Mucosa of rectum (tissue), 2 donors: ENCODE measurements around the gene PNPLA6.

Experiments used
- H3K27ac ChIP-seq, 2 donors: one replicate each; pipeline ENCODE4 v1.7.0; 2013; ENCODE audit warnings: inconsistent platforms in 2 of 2, low read depth in 2 of 2, low read length in 2 of 2
- H3K27me3 ChIP-seq, 2 donors: one replicate each; pipeline ENCODE4 v1.7.0; 2013; ENCODE audit warnings: low read length in 2 of 2; ENCODE audit not compliant: control insufficient read depth in 2 of 2, insufficient read depth in 2 of 2
- H3K36me3 ChIP-seq, 2 donors: one replicate each; pipeline ENCODE4 v1.7.0; 2013; ENCODE audit warnings: low read length in 2 of 2; ENCODE audit not compliant: control insufficient read depth in 2 of 2, insufficient read depth in 2 of 2
- H3K4me1 ChIP-seq, 2 donors: one replicate each; pipeline ENCODE4 v1.7.0; 2013; ENCODE audit warnings: low read length in 2 of 2, mild to moderate bottlenecking in 1 of 2; ENCODE audit not compliant: control insufficient read depth in 2 of 2, insufficient read depth in 2 of 2
- H3K4me3 ChIP-seq, 2 donors: one replicate each; pipeline ENCODE4 v1.7.0; 2013; ENCODE audit warnings: low read length in 2 of 2
- H3K9ac ChIP-seq, 2 donors: one replicate each; pipeline ENCODE4 v1.7.0; 2013; ENCODE audit warnings: low read length in 2 of 2, low read depth in 1 of 2, mild to moderate bottlenecking in 1 of 2
- H3K9me3 ChIP-seq, 2 donors: one replicate each; pipeline ENCODE4 v1.7.0; 2013; ENCODE audit warnings: low read length in 2 of 2; ENCODE audit not compliant: control insufficient read depth in 2 of 2
- donor health status: healthy.
- donor health status: Normal muscosa, but diverticular disease.

Gene PNPLA6

DNA sequence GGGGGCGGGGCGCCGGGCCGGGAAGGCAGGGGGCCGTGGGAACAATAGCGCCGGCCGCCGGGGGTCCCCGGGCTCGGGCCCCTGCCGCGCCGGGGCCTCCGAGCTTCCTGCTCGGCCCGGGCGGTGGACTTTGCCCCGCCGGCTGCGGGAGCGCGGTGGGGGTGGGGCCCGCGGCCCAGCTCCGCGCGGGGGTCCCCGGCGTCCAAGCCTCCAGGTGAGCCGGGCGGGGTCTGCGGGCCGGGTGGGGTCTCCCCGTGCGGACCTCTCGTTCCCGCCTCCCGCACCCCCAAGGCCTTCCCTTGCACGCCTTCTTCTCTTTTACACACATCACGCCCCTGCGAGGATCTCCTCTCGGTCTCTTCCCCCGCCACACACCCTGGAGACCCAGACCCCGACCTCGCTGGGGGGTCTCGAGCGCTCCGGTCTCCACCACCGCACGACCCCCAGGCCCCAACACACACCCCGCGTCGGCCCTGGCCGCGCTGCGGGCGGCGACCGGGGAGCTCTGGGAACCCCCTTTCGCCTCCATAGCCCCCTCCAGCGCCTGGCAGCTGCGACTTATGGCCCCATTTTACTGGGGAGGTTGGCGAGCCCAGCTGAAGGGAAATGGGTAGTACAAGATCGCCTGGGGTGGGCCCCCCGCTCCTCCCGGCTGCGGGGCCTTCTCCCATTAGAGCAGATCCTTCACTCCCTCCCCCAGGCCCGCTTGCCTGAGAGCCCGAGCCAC is 60.9 kb downstream of the PNPLA6 start:
- Histone ChIP-seq H3K9ac (peak overlapping the region in 1 of 2 donors; percentile 65), H3K4me1 (peaks cover 5% of the 10 kb centered on the region in 2 donors), H3K36me3 (peaks cover 0 to 2% of the 10 kb centered on the region in 2 donors), H3K9me3 (no peaks in the 10 kb centered on the region), H3K27ac (peak overlapping the region in 1 of 2 donors; percentile 9), H3K4me3 (peak overlapping the region; percentile 66 to 72), H3K27me3 (peaks cover 0 to 5% of the 10 kb centered on the region in 2 donors)

DNA sequence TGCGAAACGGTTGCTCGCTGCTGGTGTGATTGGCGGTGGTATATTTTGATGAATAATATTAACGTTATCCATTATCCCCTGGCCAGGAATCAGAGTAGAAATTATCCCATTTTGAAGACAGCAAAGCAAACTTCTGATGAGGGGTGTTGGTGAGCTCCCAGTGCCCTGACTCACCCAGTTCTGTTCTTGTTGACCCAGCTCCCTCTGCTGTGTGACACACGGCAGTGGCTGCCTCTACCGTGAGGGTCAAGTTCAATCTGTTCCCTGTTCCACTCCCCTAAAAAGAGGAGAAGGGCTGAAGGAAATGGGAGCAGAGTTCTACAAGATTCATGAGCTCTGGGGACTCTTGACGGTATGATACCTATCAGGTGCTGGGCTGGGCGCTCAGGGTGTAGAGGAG is 62.2 kb downstream of the PNPLA6 start:
- Histone ChIP-seq H3K9me3 (no peaks in the 10 kb centered on the region), H3K9ac (no peak overlapping the region), H3K27me3 (peaks cover 0 to 5% of the 10 kb centered on the region in 2 donors), H3K4me3 (no peak overlapping the region), H3K27ac (no peak overlapping the region), H3K4me1 (peaks cover 5% of the 10 kb centered on the region in 2 donors), H3K36me3 (peaks cover 0 to 2% of the 10 kb centered on the region in 2 donors)

- H3K27me3 ChIP-seq, result peaks cover 0 to 5% of the 10 kb centered on the region in 2 donors
- peaks cover 0 to 2% of the 10 kb centered on the region in 2 donors for H3K36me3 ChIP-seq
- H3K4me1 ChIP-seq, result peaks cover 5% of the 10 kb centered on the region in 2 donors
- H3K9ac ChIP-seq, result no peak overlapping the region
- H3K9me3 ChIP-seq, result no peaks in the 10 kb centered on the region
- no peak overlapping the region for H3K27ac ChIP-seq
- no peak overlapping the region for H3K4me3 ChIP-seq
These were observed 62.7 kb downstream of the PNPLA6 start for GRCh38 chr19:7598180-7598579.

GRCh38 chr19:7600721-7601120 is 65.2 kb downstream of the PNPLA6 start:
- no peak overlapping the region for H3K9ac ChIP-seq
- H3K27ac ChIP-seq, result no peak overlapping the region
- peaks cover 5% of the 10 kb centered on the region in 2 donors for H3K4me1 ChIP-seq
- H3K36me3 ChIP-seq, result peaks cover 0 to 5% of the 10 kb centered on the region in 2 donors
- H3K4me3 ChIP-seq, result no peak overlapping the region
- H3K27me3 ChIP-seq, result peaks cover 0 to 5% of the 10 kb centered on the region in 2 donors
- no peaks in the 10 kb centered on the region for H3K9me3 ChIP-seq

- no peak overlapping the region for H3K27ac ChIP-seq
- no peaks in the 10 kb centered on the region for H3K9me3 ChIP-seq
- H3K36me3 ChIP-seq, result peaks cover 0 to 8% of the 10 kb centered on the region in 2 donors
These were observed 66.9 kb downstream of the PNPLA6 start for GRCh38 chr19:7602240-7602934.

DNA sequence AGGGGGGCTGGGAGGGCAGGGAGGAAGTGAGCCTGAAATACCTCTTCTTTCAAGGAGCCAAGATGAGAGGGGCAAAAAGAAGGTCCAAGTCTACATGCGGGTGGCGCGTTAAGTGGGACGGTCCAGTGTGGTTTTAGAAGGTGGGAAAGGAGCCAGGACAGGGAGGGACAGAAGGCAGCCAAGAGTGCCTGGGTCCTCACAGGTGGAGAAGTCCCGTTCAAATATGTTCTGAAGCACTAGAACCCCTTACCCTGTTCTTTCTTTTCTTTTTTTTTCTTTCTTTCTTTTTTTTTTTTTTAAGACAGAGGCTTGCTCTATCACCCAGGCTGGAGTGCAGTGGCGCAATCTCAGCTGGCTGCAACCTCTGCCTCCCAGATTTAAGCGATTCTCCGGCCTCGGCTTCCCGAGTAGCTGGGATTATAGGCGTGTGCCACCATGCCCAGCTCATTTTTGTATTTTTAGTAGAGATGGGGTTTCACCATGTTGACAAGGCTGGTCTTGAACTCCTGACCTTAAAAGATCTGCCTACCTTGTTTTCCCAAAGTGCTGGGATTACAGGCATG is 67.5 kb downstream of the PNPLA6 start:
- Histone ChIP-seq H3K36me3 (peaks cover 2 to 8% of the 10 kb centered on the region in 2 donors), H3K27me3 (no peaks in the 10 kb centered on the region), H3K9me3 (no peaks in the 10 kb centered on the region), H3K27ac (no peak overlapping the region), H3K9ac (no peak overlapping the region), H3K4me3 (no peak overlapping the region), H3K4me1 (no peaks in the 10 kb centered on the region)

More at GRCh38 chr19:7602240-7602934, 66.9 kb downstream of the PNPLA6 start:
- no peaks in the 10 kb centered on the region for H3K4me1 ChIP-seq
- no peak overlapping the region for H3K9ac ChIP-seq
- no peak overlapping the region for H3K4me3 ChIP-seq
- H3K27me3 ChIP-seq, result no peaks in the 10 kb centered on the region

DNA sequence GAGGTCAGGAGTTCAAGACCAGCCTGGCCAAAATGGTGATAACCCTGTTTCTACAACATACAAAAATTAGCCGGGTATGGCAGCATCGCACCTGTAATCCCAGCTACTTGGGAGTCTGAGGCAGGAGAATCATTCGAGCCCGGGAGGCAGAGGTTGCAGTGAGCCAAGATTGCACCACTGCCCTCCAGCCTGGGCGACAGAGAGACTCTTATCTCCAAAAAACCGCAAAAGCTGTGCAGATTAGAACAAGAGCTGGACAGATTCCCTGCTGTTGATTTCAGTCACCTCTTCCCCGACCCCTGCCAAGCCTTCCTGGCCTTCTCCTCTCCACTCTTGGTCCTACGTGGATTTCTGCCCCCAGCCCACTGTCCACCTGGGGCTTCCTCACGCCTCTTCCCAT is 68.4 kb downstream of the PNPLA6 start:
- H3K27me3 ChIP-seq, result no peaks in the 10 kb centered on the region
- no peaks in the 10 kb centered on the region for H3K4me1 ChIP-seq
- no peaks in the 10 kb centered on the region for H3K9me3 ChIP-seq
- H3K36me3 ChIP-seq, result peaks cover 5 to 10% of the 10 kb centered on the region in 2 donors
- H3K27ac ChIP-seq, result no peak overlapping the region
- no peak overlapping the region for H3K9ac ChIP-seq
- no peak overlapping the region for H3K4me3 ChIP-seq

- H3K27ac ChIP-seq, result no peak overlapping the region
- no peaks in the 10 kb centered on the region for H3K4me1 ChIP-seq
- no peak overlapping the region for H3K4me3 ChIP-seq
- peaks cover 14 to 17% of the 10 kb centered on the region in 2 donors for H3K36me3 ChIP-seq
- H3K27me3 ChIP-seq, result no peaks in the 10 kb centered on the region
- H3K9ac ChIP-seq, result no peak overlapping the region
- H3K9me3 ChIP-seq, result no peaks in the 10 kb centered on the region
These were observed 70.1 kb downstream of the PNPLA6 start for GRCh38 chr19:7605490-7606222.

- H3K4me1 ChIP-seq, result no peaks in the 10 kb centered on the region
- H3K9me3 ChIP-seq, result no peaks in the 10 kb centered on the region
- H3K27me3 ChIP-seq, result no peaks in the 10 kb centered on the region
- no peak overlapping the region for H3K4me3 ChIP-seq
- H3K9ac ChIP-seq, result no peak overlapping the region
- H3K36me3 ChIP-seq, result peaks cover 19 to 21% of the 10 kb centered on the region in 2 donors
- no peak overlapping the region for H3K27ac ChIP-seq
These were observed 70.8 kb downstream of the PNPLA6 start for GRCh38 chr19:7606289-7606688.
